ENCODE results near the gene ELAVL3.
"Not testable (repeated sequence)": the region's sequence is repeated elsewhere in the genome, so short reads cannot be mapped to it uniquely, and the experiment has no call there.

Gene ELAVL3

GRCh38 chr19:11434703-11435056, 46.2 kb downstream of the ELAVL3 start:
- Histone ChIP-seq H3K36me3 (ENCODE audit: control insufficient read depth, insufficient read depth, low read length) (no peaks in the 10 kb centered on the region), H3K9me3 (ENCODE audit: control insufficient read depth, low read length) (no peaks in the 10 kb centered on the region), H3K4me3 (ENCODE audit: low read depth, low read length) (peak overlapping the region; percentile 51), H3K79me2 (peaks cover 23% of the 10 kb centered on the region), H3K27me3 (ENCODE audit: control insufficient read depth, insufficient read depth, low read length) (no peaks in the 10 kb centered on the region), H3K27ac (peak overlapping the region; percentile 96), H3K4me1 (peaks cover 11% of the 10 kb centered on the region), H2AFZ (peak overlapping the region; percentile 100), H3K4me2 (ENCODE audit: low read length) (peak overlapping the region; percentile 57), H3K9ac (no peak overlapping the region)
- no peak for TF ChIP-seq CTCF (IDR thresholded peaks at IDR 0.05)

GRCh38 chr19:11433526-11433925, 47.3 kb downstream of the ELAVL3 start:
- H3K36me3 ChIP-seq (ENCODE audit: control insufficient read depth, insufficient read depth, low read length); H3K9ac ChIP-seq; H3K27ac ChIP-seq; H2AFZ ChIP-seq; H3K27me3 ChIP-seq (ENCODE audit: control insufficient read depth, insufficient read depth, low read length); H3K4me2 ChIP-seq (ENCODE audit: low read length); H3K9me3 ChIP-seq (ENCODE audit: control insufficient read depth, low read length); H3K4me3 ChIP-seq (ENCODE audit: low read depth, low read length): not testable (repeated sequence)
- Histone ChIP-seq H3K4me1 (peaks cover 11% of the 10 kb centered on the region), H3K79me2 (peaks cover 23% of the 10 kb centered on the region)

- TF ChIP-seq CTCF (IDR thresholded peaks at IDR 0.05) = no peak
- Histone ChIP-seq H3K27ac (no peak overlapping the region), H3K9me3 (ENCODE audit: control insufficient read depth, low read length) (no peaks in the 10 kb centered on the region), H3K4me1 (peaks cover 7% of the 10 kb centered on the region), H2AFZ (no peak overlapping the region), H3K36me3 (ENCODE audit: control insufficient read depth, insufficient read depth, low read length) (no peaks in the 10 kb centered on the region), H3K4me2 (ENCODE audit: low read length) (no peak overlapping the region), H3K9ac (no peak overlapping the region), H3K4me3 (ENCODE audit: low read depth, low read length) (no peak overlapping the region), H3K27me3 (ENCODE audit: control insufficient read depth, insufficient read depth, low read length) (no peaks in the 10 kb centered on the region), H3K79me2 (no peaks in the 10 kb centered on the region)
These were observed 54.2 kb downstream of the ELAVL3 start for GRCh38 chr19:11426656-11427055.

GRCh38 chr19:11425719-11426457, 55.0 kb downstream of the ELAVL3 start:
- Histone ChIP-seq H3K9ac (no peak overlapping the region), H3K27me3 (ENCODE audit: control insufficient read depth, insufficient read depth, low read length) (no peaks in the 10 kb centered on the region), H3K4me3 (ENCODE audit: low read depth, low read length) (no peak overlapping the region), H3K9me3 (ENCODE audit: control insufficient read depth, low read length) (no peaks in the 10 kb centered on the region), H3K4me2 (ENCODE audit: low read length) (no peak overlapping the region), H3K4me1 (peaks cover 13% of the 10 kb centered on the region), H3K27ac (no peak overlapping the region), H3K36me3 (ENCODE audit: control insufficient read depth, insufficient read depth, low read length) (no peaks in the 10 kb centered on the region), H3K79me2 (no peaks in the 10 kb centered on the region), H2AFZ (no peak overlapping the region)
- TF ChIP-seq CTCF (IDR thresholded peaks at IDR 0.05) = no peak

GRCh38 chr19:11423791-11424181, 57.1 kb downstream of the ELAVL3 start:
- H3K27me3 ChIP-seq (ENCODE audit: control insufficient read depth, insufficient read depth, low read length) = no peaks in the 10 kb centered on the region
- H3K4me2 ChIP-seq (ENCODE audit: low read length) = peak overlapping the region; percentile 98
- no peak for TF ChIP-seq CTCF (IDR thresholded peaks at IDR 0.05)
- peaks cover 2% of the 10 kb centered on the region for H3K79me2 ChIP-seq
- no peak overlapping the region for H3K9ac ChIP-seq
- H3K4me3 ChIP-seq (ENCODE audit: low read depth, low read length) = peak overlapping the region; percentile 78
- peak overlapping the region; percentile 63 for H2AFZ ChIP-seq
- H3K36me3 ChIP-seq (ENCODE audit: control insufficient read depth, insufficient read depth, low read length) = no peaks in the 10 kb centered on the region
- H3K9me3 ChIP-seq (ENCODE audit: control insufficient read depth, low read length) = no peaks in the 10 kb centered on the region
- H3K4me1 ChIP-seq = peaks cover 19% of the 10 kb centered on the region
- peak overlapping the region; percentile 80 for H3K27ac ChIP-seq

Data from parathyroid adenoma (tissue), 2 donors.